ENCODE results near the gene CCR2.

DNA sequence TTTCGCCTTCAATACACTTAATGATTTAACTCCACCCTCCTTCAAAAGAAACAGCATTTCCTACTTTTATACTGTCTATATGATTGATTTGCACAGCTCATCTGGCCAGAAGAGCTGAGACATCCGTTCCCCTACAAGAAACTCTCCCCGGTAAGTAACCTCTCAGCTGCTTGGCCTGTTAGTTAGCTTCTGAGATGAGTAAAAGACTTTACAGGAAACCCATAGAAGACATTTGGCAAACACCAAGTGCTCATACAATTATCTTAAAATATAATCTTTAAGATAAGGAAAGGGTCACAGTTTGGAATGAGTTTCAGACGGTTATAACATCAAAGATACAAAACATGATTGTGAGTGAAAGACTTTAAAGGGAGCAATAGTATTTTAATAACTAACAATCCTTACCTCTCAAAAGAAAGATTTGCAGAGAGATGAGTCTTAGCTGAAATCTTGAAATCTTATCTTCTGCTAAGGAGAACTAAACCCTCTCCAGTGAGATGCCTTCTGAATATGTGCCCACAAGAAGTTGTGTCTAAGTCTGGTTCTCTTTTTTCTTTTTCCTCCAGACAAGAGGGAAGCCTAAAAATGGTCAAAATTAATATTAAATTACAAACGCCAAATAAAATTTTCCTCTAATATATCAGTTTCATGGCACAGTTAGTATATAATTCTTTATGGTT, 17.1 kb downstream of the CCR2 start, which contains the start of gene CCR5:
- TF ChIP-seq POLR2AphosphoS5 (IDR thresholded peaks at IDR 0.05; ENCODE audit: borderline replicate concordance, low read depth, low read length) (no peak), EZH2 (IDR thresholded peaks at IDR 0.05) (no peak), FOXP2 (optimal IDR thresholded peaks at IDR 0.05; ENCODE audit: control extremely low read depth, extremely low read length, insufficient read depth) (no peak)

Data from SK-N-MC (cell line).